Measurements from ENCODE around the gene ZBTB1. TPM values are rescaled to one million over a fixed set of nuclear protein-coding genes. Genes with fewer than 3 reads are reported as not detected.
"Not testable (repeated sequence)": the region's sequence is repeated elsewhere in the genome, so short reads cannot be mapped to it uniquely, and the experiment has no call there.

The ZBTB1 gene
- total RNA-seq, 1 donor from 2014 or later: 48.9 TPM

DNA sequence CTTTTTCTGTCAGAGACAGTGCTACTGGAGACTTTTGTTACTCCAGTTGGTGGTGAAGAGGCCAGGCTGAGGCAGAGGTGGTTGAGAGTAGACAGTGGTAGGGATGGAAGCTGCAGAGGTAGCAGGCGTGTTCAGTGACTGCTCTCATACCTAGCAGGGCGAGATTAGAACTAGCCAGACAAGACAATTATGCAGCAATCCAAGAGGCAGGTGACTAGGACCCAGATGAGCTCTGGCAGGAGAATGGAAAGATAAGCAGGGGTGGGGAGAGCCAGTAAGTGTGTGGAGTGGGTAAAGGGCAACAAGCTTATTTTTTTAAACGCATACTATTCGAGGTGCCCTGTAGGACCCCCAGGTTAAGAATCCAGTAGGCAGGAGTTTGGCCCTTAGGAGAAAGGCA lies 50.0 kb downstream of the ZBTB1 start:
- DNase-seq (ENCODE audit: extremely low spot score in 2 of 2): no peak
- no peak for TF ChIP-seq POLR2A (IDR thresholded peaks at IDR 0.05)
- TF ChIP-seq, protein P1, sequence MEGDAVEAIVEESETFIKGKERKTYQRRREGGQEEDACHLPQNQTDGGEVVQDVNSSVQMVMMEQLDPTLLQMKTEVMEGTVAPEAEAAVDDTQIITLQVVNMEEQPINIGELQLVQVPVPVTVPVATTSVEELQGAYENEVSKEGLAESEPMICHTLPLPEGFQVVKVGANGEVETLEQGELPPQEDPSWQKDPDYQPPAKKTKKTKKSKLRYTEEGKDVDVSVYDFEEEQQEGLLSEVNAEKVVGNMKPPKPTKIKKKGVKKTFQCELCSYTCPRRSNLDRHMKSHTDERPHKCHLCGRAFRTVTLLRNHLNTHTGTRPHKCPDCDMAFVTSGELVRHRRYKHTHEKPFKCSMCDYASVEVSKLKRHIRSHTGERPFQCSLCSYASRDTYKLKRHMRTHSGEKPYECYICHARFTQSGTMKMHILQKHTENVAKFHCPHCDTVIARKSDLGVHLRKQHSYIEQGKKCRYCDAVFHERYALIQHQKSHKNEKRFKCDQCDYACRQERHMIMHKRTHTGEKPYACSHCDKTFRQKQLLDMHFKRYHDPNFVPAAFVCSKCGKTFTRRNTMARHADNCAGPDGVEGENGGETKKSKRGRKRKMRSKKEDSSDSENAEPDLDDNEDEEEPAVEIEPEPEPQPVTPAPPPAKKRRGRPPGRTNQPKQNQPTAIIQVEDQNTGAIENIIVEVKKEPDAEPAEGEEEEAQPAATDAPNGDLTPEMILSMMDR (IDR thresholded peaks at IDR 0.05): no peak
- TF ChIP-seq POLR2AphosphoS5 (IDR thresholded peaks at IDR 0.05; ENCODE audit: insufficient read depth in 1 of 2, low read depth in 1 of 2): no peak
- intact Hi-C loops (cut with DNase I): no loop called here

DNA sequence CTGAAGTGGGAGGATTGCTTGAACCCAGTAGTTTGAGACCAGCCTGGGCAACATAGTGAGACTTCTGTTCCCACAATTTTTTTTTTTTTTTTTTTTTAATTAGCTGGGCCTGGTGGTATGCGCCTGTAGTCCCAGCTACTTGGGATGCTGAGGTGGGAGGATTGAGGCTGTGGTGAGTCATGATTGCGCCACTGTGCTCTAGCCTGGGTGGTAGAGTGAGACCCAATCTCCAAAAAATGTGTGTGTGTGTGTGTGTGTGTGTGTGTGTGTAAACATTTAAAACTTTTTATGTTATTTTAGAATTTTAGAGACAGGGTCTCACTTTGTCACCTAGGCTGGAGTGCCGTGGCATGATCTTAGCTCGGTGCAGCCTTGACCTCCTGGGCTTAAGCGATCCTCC lies 52.0 kb downstream of the ZBTB1 start:
- DNase-seq (ENCODE audit: extremely low spot score in 2 of 2): no peak
- Histone ChIP-seq H3K4me1 (no peaks in the 10 kb centered on the region), H3K36me3 (no peaks in the 10 kb centered on the region), H3K9me3 (no peaks in the 10 kb centered on the region), H3K27ac (no peak overlapping the region), H3K4me3 (no peak overlapping the region), H3K27me3 (no peaks in the 10 kb centered on the region)
- intact Hi-C loops (cut with DNase I): no loop called here
- no peak for TF ChIP-seq POLR2AphosphoS5 (IDR thresholded peaks at IDR 0.05; ENCODE audit: insufficient read depth in 1 of 2, low read depth in 1 of 2)
- TF ChIP-seq POLR2A (IDR thresholded peaks at IDR 0.05): no peak
- TF ChIP-seq, protein P1 (IDR thresholded peaks at IDR 0.05): no peak

More for the DNA sequence above, 50.0 kb downstream of the ZBTB1 start:
- Histone ChIP-seq H3K9me3 (no peaks in the 10 kb centered on the region), H3K27ac (no peak overlapping the region), H3K36me3 (no peaks in the 10 kb centered on the region), H3K27me3 (no peaks in the 10 kb centered on the region), H3K4me1 (peaks cover 11% of the 10 kb centered on the region), H3K4me3 (no peak overlapping the region)

DNA sequence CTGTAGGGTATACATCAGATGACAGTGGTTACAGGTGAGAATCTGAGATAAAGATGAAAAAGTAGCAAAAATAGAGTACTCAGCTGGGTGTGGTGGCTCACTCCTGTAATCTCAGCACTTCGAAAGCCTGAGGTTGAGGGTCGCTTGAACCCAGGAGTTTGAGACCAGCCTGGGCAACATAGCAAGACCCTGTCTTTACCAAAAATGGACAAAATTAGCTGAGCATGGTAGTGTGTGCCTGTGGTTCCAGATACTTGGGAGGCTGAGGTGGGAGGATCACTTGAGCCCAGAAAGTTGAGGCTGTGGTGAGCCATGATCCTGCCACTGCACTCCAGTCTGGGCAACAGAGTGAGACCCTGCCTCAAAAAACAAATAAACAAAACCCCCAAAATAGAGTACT lies 53.6 kb downstream of the ZBTB1 start:
- H3K27me3 ChIP-seq; H3K27ac ChIP-seq; H3K4me3 ChIP-seq; H3K9me3 ChIP-seq; intact Hi-C loops (cut with DNase I); DNase-seq (ENCODE audit: extremely low spot score in 2 of 2); H3K4me1 ChIP-seq; H3K36me3 ChIP-seq: not testable (repeated sequence)

DNA sequence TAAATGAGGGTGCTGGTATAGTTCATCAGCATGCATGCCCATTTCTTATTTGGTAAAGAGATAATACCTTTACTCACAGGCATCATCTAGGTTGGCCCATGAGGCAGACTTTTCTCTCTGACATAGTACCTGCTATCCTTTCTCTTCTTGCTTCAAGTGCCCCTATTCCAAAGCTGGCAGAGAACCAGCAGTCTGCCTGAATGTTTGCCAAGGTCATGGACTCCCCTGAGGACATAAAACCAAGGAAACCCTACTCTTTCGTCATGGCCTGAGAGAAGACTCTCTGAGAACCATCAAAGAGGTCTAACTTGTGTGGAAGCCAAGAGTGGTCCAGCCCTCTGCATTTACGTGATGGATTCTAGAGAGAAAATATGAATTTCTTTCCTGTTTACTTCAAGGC lies 57.1 kb downstream of the ZBTB1 start:
- H3K4me1 ChIP-seq: no peaks in the 10 kb centered on the region
- intact Hi-C loops (cut with DNase I): no loop called here
- TF ChIP-seq POLR2AphosphoS5 (IDR thresholded peaks at IDR 0.05; ENCODE audit: insufficient read depth in 1 of 2, low read depth in 1 of 2) (no peak), POLR2A (IDR thresholded peaks at IDR 0.05) (no peak)
- TF ChIP-seq, protein P1 (IDR thresholded peaks at IDR 0.05): no peak
- H3K9me3 ChIP-seq: no peaks in the 10 kb centered on the region
- no peaks in the 10 kb centered on the region for H3K36me3 ChIP-seq
- no peak overlapping the region for H3K4me3 ChIP-seq
- no peak for DNase-seq (ENCODE audit: extremely low spot score in 2 of 2)
- no peaks in the 10 kb centered on the region for H3K27me3 ChIP-seq
- no peak overlapping the region for H3K27ac ChIP-seq

DNA sequence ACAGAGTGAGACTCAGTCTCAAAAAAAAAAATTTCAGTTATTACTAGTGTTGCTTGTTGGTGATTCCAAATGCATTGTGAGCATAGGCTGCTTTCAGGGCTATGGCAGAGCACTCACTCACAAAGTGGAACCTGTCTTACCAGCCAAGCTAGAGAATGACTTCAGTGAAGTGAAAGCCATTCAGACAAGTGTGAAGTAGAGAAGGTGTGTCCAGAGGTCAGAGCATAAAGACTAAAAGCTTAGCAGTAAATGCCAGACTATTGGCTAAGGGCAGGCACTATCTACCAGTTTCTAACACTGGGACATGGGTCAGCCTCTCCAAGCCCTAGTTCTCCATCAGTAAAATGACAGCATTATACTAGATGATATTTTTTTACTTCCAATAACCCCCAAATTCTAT lies 57.9 kb downstream of the ZBTB1 start:
- Histone ChIP-seq H3K9me3 (no peaks in the 10 kb centered on the region), H3K27me3 (no peaks in the 10 kb centered on the region), H3K4me1 (no peaks in the 10 kb centered on the region), H3K27ac (no peak overlapping the region), H3K36me3 (no peaks in the 10 kb centered on the region), H3K4me3 (no peak overlapping the region)
- DNase-seq (ENCODE audit: extremely low spot score in 2 of 2): no peak
- intact Hi-C loops (cut with DNase I): no loop called here
- peak in 1 of 2 donors; percentile 49 for TF ChIP-seq POLR2AphosphoS5 (IDR thresholded peaks at IDR 0.05; ENCODE audit: insufficient read depth in 1 of 2, low read depth in 1 of 2)
- TF ChIP-seq, protein P1 (IDR thresholded peaks at IDR 0.05): no peak

DNA sequence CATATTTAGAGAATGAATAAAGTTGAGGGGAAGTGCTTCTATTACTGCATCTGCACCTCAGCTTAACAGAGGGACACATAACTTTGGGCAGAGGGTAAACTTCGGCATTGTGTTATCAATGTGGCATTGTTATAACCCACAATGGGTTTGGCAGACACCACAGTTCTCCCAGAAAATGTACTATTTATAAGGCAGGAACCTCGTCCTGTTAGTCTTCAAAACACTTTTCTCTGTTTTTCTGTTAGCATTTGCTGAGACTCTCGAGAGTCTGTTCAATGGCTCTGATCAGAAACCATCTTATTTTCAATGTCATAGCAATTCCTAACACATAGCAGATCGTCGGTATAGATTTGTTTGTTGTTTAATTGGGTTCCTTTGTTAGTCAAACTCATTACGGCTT lies 59.1 kb downstream of the ZBTB1 start:
- intact Hi-C loops (cut with DNase I): no loop called here
- DNase-seq (ENCODE audit: extremely low spot score in 2 of 2): no peak
- H3K4me1 ChIP-seq: peaks cover 2% of the 10 kb centered on the region
- no peak for TF ChIP-seq POLR2A (IDR thresholded peaks at IDR 0.05)
- TF ChIP-seq, protein P1 (IDR thresholded peaks at IDR 0.05): no peak
- TF ChIP-seq POLR2AphosphoS5 (IDR thresholded peaks at IDR 0.05; ENCODE audit: insufficient read depth in 1 of 2, low read depth in 1 of 2): no peak
- no peaks in the 10 kb centered on the region for H3K9me3 ChIP-seq
- no peak overlapping the region for H3K27ac ChIP-seq
- no peak overlapping the region for H3K4me3 ChIP-seq
- no peaks in the 10 kb centered on the region for H3K36me3 ChIP-seq
- no peaks in the 10 kb centered on the region for H3K27me3 ChIP-seq
